ENCODE data around the gene MPPED2.

MPPED2 gene

GRCh38 chr11:30368394-30368793 lies 217.8 kb downstream of the MPPED2 start:
- H3K4me1 ChIP-seq (ENCODE audit: control insufficient read depth in 1 of 2, insufficient read depth in 1 of 2, low read depth in 1 of 2, low read length in 1 of 2): no peaks in the 10 kb centered on the region
- no peak overlapping the region for H3K27ac ChIP-seq
- H3K36me3 ChIP-seq: no peaks in the 10 kb centered on the region
- no peaks in the 10 kb centered on the region for H3K9me3 ChIP-seq
- no peak overlapping the region for H3K4me3 ChIP-seq (ENCODE audit: low read depth in 1 of 2, low read length in 1 of 2)
- H3K27me3 ChIP-seq: no peaks in the 10 kb centered on the region
- TF ChIP-seq CTCF (IDR thresholded peaks at IDR 0.05): no peak

GRCh38 chr11:30365793-30366517 lies 220.2 kb downstream of the MPPED2 start:
- no peak for TF ChIP-seq CTCF (IDR thresholded peaks at IDR 0.05)
- H3K4me3 ChIP-seq (ENCODE audit: low read depth in 1 of 2, low read length in 1 of 2): no peak overlapping the region

GRCh38 chr11:30364837-30365482 lies 221.2 kb downstream of the MPPED2 start:
- no peaks in the 10 kb centered on the region for H3K36me3 ChIP-seq
- no peaks in the 10 kb centered on the region for H3K9me3 ChIP-seq
- no peaks in the 10 kb centered on the region for H3K27me3 ChIP-seq
- H3K4me3 ChIP-seq (ENCODE audit: low read depth in 1 of 2, low read length in 1 of 2): no peak overlapping the region
- no peak overlapping the region for H3K27ac ChIP-seq
- no peak for TF ChIP-seq CTCF (IDR thresholded peaks at IDR 0.05)
- no peaks in the 10 kb centered on the region for H3K4me1 ChIP-seq (ENCODE audit: control insufficient read depth in 1 of 2, insufficient read depth in 1 of 2, low read depth in 1 of 2, low read length in 1 of 2)

More at GRCh38 chr11:30365793-30366517, 220.2 kb downstream of the MPPED2 start:
- no peak overlapping the region for H3K27ac ChIP-seq
- no peaks in the 10 kb centered on the region for H3K9me3 ChIP-seq
- H3K36me3 ChIP-seq: no peaks in the 10 kb centered on the region
- no peaks in the 10 kb centered on the region for H3K27me3 ChIP-seq
- H3K4me1 ChIP-seq (ENCODE audit: control insufficient read depth in 1 of 2, insufficient read depth in 1 of 2, low read depth in 1 of 2, low read length in 1 of 2): no peaks in the 10 kb centered on the region

- H3K9me3 ChIP-seq: no peaks in the 10 kb centered on the region
- no peaks in the 10 kb centered on the region for H3K4me1 ChIP-seq (ENCODE audit: control insufficient read depth in 1 of 2, insufficient read depth in 1 of 2, low read depth in 1 of 2, low read length in 1 of 2)
- H3K36me3 ChIP-seq: no peaks in the 10 kb centered on the region
- H3K4me3 ChIP-seq (ENCODE audit: low read depth in 1 of 2, low read length in 1 of 2): no peak overlapping the region
- no peaks in the 10 kb centered on the region for H3K27me3 ChIP-seq
- no peak for TF ChIP-seq CTCF (IDR thresholded peaks at IDR 0.05)
- no peak overlapping the region for H3K27ac ChIP-seq
Observed at GRCh38 chr11:30364139-30364836, 221.9 kb downstream of the MPPED2 start.

GRCh38 chr11:30360741-30361140 lies 225.4 kb downstream of the MPPED2 start:
- no peak overlapping the region for H3K4me3 ChIP-seq (ENCODE audit: low read depth in 1 of 2, low read length in 1 of 2)
- H3K36me3 ChIP-seq: no peaks in the 10 kb centered on the region
- no peaks in the 10 kb centered on the region for H3K27me3 ChIP-seq
- no peak overlapping the region for H3K27ac ChIP-seq
- TF ChIP-seq CTCF (IDR thresholded peaks at IDR 0.05): no peak
- no peaks in the 10 kb centered on the region for H3K9me3 ChIP-seq
- H3K4me1 ChIP-seq (ENCODE audit: control insufficient read depth in 1 of 2, insufficient read depth in 1 of 2, low read depth in 1 of 2, low read length in 1 of 2): no peaks in the 10 kb centered on the region

Data from neutrophil (primary cell).